HuH-7.5 (cell line): Measurements from ENCODE around the gene MYL4.
"Not testable (repeated sequence)": the region's sequence is repeated elsewhere in the genome, so short reads cannot be mapped to it uniquely, and the experiment has no call there.

Experiments
- DNase-seq: peaks from one replicate; pipeline ENCODE4 v3.0.0; 2011; ENCODE audit warnings: low spot score

MYL4 gene

DNA sequence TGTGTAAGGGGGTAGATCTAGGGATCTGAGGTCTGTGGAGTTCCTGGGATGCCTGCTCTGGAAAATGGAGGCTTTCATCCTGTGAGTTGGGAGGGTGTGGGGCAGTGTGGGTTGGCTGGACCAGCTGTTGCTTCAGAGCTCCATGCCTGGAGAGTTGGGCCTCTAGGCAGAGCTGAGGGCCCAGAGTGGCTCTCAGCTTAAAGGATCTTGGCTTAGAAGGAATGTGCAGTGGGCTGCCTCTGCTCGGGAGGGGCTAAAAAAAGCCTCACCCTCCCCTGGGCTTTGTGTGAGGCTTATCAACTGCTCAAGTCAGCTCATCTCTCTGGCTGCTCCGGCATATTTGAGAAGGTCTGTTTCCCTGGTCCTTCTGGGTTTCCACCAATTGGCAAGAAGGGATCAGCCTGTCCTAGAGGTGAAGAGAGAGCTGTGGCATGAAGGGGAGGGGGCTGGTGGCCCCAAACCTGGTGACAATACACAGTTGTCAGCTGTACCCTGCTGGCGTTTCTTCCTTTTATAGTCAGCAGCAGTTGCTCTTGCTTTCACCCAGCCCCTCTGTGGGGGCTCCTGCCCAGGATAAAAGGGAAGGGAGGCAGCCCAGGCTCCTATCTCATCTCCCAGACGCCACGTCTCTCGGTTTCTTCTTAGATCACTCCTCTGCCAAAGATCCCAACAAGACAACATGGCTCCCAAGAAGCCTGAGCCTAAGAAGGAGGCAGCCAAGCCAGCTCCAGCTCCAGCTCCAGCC is at the start of gene MYL4:
Gene MYL4, plus strand, starts transcription at position 605 of the 745 bp plus-strand sequence. Its CDS starts 75 bp downstream, at position 680.
- DNase-seq, result no peak

DNA sequence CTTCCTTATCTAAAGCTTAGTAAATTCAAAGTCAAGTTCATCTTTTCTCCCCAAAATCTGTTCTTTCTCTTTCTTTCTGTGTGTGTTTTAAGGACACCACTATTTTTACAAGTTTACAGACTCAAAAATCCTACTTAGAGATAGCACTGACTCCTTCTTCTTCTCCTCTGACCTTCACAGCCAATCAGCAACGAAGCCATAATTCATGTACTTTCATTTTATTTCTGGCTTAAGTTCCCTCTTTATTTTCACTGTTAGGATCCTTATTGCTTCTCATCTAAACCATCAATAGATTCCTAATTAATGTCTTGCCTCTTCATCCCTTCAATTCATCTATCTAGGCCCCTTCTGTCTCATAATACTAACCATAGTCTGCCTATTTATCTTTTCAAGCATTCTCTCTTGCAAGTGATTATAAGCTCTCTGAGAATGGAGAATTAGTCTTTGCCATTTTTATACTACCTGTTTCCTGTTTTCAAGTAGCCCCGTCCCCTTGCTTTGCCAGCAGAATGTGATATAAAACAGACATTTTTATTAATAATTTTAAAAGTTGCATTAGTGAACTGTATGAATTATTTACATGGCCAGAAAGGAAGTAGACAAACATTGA is 47.0 kb upstream of the MYL4 start:
- DNase-seq, result no peak

DNA sequence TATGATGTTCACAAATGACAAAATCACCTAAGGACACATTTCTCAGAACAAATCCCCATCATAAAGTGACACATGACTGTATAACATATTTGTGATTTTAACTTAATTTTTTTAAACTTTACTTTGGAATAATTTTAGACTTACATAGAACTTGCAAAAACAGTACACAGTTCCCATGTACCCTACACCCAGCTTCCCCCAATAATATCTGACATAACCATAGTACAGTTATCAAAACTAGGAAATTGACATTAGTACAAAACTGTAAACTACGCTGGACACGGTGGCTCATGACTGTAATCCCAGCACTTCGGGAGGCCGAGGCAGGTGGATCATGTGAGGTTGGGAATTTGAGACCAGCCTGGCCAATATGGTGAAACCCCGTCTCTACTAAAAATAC is 44.9 kb upstream of the MYL4 start:
- no peak for DNase-seq

DNA sequence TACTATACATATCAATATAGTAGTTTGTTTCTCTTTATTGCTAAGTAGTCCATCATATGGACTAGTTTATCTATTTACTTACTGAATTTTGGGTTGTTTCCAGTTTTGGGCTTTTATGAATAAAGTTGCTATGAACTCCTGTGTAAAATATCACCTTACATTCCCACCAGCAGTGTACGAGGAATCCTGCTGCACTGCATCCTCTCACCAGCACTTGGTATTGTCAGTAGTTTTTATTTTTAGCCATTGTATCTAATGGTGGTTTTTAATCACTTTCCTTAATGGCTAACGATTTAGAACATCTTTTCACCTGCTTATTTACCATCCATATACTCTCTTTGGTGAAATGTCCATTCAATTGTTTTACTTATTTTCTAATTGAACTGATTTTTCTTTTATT is 44.0 kb upstream of the MYL4 start:
- DNase-seq, result no peak

DNA sequence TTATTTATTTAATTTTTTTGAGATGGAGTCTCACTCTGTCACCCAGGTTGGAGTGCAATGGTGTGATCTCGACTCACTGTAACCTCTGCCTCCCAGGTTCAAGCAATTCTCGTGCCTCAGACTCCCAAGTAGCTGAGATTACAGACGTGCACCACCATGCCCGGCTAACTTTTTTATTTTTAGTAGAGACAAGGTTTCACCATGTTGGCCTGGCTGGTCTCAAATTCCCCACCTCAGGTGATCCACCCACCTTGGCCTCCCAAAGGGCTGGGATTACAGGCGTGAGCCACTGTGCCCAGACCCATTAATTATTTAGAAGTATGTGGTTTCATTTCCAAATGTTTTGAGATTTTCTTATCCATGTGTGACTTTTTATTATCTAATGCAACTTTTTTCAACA is 42.3 kb upstream of the MYL4 start:
- not testable (repeated sequence) for DNase-seq

DNA sequence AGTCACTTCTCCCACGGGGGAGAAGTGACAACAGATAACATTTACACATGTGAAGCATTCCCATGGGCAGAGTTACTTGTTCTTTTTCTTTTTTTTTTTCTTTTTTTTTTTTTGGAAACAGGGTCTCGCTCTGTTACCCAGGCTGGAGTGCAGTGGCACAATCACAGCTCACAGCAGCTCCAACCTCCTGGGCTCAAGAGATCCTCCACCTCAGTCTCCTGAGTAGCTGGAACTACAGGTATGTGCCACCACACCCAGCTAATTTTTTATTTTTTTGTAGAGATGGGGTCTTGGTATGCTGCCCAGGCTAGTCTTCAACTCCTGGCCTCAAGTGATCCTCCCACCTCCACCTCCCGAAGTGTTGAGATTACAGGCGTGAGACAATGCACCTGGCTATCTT is 40.3 kb upstream of the MYL4 start:
- DNase-seq, result not testable (repeated sequence)

DNA sequence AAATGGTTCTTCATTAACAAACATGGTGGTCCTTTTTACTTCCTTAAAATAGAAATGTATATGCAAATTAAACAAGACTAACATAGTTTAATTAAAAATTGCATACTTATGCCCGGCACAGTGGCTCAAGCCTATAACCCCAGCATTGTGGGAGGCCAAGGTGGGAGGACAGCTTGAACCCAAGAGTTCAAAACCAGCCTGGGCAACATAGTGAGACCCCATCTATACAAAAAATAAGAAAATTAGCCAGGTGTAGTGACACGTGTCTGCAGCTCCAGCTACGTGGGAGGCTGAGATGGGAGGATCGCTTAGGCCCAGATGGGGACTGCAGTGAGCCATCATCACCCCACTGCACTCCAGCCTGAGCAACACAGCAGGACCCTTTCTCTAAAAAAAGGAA is 38.4 kb upstream of the MYL4 start:
- no peak for DNase-seq

DNA sequence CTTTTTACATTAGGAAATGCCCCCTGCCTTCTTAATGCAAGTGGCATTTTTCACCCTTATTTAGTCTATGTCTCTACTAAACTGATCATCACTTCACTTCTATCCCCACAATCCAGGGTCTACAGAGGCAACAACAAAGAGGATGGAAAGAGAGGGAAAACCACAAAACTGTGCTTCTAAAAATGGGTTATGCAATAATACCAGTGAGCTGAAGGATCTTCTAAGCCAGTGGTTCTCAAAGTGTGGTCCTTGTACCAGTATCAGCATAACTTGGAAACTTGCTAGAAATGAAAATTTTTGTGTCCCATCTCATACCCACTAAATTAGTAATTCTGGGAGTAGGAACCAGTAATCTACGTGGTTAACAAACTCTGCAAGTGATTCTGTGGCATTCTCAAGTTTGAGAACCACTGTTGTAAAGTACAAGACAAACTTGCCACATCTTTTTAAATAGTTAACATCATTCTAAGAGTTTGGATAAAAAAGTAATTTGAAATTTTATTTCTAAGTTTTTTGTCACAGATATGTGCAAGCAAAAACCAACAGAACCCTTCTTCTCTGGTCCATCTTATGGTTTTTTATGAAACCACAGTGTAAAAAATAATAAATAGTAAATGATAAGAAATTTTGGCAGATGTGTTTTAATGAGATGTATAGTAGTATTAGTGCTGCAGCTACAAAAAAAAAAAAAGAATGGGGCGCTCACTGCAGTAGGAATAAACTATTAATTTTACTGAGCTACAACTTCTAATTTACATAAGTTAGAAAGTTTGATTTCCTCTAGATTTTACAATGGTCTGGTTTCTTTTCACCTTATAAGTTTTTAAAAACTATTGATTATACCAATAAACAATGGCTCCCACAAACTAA is 36.2 kb upstream of the MYL4 start:
- no peak for DNase-seq

DNA sequence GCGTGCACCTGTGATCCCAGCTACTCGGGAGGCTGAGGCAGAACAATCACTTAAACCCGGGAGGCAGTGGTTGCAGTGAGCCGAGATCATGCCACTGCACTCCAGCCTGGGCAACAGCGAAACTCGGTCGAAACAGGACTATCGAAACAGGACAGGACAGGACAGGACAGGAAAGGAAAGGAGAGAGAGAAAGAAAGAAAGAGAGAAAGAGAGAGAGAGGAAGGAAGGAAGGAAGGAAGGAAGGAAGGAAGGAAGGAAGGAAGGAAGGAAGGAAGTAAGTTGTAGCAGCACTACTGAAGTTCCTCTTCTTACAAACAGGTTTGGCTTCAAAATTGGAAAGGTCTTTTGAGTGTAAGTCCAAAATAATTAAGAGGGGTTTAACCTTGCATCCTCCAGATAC is 34.3 kb upstream of the MYL4 start:
- not testable (repeated sequence) for DNase-seq

DNA sequence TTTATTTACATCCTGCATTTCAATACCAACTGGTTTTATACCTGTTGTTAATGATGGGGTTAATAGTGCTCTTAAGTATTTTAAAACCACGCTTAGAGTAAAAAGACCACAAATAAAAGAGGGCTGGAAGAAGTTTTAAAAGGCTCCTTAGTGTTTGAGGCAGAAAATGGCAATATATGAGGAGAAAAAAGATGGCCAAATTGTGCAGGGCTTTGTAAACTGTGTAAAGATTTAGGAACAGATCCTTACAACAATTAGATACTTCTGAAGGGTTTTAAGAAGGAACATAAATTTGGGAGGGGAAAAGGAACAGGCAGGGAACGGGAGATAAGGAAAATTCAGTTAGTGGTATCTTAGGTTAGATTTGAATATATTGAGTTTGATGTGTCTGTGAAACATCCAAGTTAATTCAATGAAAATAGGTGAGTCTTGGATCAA is 32.7 kb upstream of the MYL4 start:
- DNase-seq, result no peak

DNA sequence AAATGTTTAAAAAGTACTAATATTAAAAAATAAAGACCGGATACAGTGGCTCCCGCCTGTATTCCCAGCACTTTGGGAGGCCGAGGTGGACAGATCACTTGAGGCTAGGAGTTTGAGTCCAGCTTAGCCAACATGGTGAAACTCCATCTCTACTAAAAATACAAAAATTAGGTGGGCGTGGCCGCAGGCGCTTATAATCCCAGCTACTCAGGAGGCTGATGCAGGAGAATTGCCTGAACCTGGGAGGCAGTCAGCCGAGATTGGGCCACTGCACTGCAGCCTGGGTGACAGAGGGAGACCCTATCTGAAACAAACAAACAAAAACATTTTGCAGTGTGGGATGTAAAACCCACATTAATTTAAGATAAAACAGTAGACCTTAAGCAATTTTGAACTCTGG is 31.9 kb upstream of the MYL4 start:
- DNase-seq, result no peak

DNA sequence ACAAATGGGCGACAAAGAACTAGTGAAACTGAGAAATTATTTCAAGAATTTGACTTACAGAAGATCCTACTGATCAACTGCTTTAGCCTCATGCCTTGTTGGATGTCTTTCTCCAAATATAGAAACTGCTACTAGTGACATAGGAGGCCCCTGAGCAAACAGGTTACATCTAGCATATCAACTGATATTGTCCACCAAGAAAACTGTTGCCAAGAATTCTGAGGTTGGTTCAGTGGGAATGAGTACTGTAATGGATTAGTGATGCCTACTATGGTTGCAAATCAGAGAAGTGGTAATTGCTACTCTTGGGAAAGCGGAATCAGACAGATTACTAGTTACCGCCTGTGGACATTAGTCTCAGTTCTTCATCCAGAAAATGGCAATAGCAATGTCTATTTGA is 30.0 kb upstream of the MYL4 start:
- DNase-seq, result no peak

DNA sequence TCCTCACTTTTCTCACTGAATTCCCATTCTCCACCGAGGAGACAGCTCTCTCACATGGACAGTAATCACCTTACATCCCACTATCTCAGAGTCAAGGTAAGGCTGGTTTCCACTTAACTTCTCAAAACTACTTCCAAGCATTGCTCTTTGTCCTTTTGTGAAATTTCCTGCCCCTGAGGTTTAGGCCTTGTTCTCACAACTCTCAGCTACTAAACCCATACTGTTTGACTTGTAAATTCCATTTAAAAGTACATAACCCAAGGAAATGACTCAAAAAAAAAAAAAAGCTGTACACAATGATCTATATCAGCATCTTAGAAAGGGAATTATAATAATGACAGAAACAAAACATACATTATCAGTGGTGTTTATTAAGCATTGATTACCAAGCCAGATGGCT is 28.8 kb upstream of the MYL4 start:
- no peak for DNase-seq

DNA sequence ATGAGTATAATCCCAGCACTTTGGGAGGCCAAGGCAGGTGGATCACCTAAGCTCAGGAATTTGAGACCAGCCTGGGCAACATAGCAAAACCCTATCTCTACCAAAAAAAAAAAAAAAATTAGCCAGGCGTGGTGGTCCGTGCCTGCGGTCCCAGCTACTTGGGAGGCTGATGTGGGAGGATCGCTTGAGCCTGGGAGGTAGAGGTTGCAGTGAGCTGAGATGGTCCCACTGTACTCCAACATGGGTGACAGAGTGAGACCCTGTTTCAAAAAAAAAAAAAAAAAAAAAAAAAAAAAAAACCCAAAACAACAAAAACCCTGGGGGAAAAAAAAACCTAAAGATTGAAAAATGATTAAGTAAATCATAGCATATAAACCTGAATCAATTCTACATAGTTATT is 28.2 kb upstream of the MYL4 start:
- not testable (repeated sequence) for DNase-seq

DNA sequence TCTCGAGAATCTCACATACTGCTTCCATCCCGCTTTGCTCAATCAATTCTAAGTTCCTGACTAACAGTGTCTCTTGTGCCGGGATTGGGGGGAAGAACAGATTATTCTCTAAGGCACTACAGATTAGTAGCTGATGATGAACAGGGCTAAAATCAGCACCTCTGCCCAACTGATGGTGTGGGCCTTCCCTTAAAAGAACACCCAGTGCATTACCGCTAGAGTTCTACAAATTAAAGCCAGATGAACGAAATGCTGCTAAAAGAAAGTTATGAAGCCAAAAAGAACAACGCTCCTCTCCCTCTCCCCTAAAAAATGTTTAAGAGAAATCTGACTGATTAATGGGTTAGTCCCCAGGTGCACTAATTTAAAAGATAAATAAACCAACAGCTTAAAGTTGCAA is 24.5 kb upstream of the MYL4 start:
- no peak for DNase-seq

DNA sequence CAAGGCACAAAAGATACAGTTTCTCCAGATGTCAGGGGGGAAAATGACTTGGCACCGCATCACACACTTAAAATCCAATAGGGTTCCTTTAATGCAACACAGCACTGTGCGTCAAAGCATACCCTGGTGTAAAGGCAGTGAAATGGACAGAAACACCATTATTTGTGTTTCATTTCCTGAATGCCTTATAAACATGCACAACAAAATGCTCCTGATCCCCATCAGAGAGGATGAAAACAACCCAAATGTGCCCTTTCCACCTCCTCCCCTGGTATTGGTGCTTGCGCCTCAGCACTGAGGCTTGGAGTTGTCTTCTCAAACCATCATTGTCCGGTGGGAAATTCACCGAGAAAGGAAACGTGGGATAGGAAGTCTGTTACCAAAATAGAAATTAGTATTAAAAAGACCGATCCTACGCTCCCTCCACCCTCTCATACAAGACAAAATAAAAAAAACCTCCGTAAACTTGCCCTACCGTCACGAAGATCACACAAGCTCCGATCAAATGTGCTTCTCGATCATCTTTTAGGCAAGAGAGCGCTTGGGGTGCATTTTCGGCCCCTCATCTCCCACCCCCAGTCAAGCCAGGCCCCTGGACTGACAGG is 20.8 kb upstream of the MYL4 start:
- no peak for DNase-seq

DNA sequence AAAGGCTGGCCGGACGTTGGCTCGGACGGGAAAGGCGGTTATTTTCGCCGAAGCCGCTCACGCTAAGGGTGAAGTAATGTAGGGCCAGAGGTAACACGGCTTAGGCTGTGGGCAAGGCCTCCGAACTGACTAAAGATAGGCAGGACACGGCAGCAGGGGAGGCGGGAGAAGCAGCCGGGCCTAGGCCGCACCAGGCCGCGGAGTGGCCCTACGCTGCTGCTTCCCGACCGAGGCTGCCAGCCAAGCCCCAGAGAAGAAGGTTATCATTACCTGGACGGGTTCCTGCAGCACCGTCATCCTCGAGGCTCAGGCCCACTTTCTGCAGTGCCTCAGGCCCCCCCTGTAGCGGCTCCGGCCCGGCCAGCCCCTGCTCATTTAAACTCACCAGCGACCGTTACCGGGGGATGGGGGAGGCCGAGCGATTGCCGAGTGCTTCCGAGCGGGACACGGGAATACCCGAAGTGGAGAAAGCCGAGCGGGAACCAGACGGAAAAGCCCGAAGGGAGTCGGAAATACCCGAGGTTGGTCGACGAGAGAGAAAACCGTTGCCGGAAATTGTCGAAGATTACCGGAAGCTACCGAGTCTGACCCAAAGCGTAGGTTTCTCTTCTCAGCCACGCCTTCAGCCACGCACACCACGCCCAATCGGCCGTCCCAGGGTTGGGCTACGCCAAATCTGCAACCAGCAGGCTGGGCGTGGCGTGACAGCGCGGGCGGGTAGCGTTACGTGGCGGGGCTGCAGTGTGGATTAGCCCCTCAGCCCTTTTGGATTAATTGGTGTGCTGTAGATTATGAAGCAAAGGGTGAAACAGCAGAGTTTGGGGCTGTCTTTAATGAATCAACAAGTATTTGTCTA is 20.0 kb upstream of the MYL4 start, which contains the start of gene CDC27:
Gene CDC27, minus strand, starts transcription at position 420 of the 856 bp plus-strand sequence. Its CDS starts 123 bp downstream, at position 297.
- DNase-seq, result peak; percentile 82

DNA sequence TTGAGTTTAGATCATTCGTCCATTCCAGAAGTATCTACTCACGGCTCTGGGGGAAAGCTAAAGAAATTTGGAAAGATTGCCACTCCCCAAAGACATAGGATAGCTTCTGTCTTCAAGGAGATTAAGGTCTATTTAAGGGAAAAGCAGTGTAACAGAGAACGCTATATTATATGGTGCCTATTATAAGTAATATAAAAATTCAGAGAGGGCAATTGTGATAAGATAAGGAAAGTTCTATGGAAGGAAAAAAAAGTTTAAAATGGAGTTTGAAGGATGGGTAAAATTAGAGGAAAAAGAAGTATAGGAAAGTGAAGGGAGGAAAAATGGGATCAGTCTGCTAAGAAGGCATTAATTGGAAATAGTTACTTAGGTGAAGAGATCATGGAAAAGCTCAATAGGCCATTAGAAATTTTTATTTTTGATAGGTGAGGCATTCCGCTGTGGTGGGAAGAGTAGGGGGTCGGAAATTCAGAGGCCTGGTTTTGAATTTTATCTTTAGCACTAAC is 19.4 kb upstream of the MYL4 start:
- no peak for DNase-seq

DNA sequence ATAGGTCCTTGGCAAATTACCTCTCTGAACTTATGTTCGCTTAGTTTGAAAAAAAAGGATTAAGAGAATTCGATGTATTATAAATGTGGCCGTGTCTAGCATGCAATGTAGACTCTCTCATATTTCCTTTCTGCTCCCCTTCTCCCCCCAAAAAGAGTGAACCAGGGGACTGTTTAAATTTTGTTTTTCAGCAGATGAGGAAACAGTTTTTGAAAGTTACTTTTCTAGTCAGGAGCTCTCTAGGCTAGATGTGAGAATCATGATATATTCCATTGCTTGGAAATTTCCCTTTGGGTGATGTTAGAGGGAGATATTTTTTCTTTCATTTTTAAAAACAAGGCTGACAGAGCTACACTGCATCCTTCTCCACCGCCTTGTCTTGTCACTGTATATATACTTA is 18.9 kb upstream of the MYL4 start:
- no peak for DNase-seq

DNA sequence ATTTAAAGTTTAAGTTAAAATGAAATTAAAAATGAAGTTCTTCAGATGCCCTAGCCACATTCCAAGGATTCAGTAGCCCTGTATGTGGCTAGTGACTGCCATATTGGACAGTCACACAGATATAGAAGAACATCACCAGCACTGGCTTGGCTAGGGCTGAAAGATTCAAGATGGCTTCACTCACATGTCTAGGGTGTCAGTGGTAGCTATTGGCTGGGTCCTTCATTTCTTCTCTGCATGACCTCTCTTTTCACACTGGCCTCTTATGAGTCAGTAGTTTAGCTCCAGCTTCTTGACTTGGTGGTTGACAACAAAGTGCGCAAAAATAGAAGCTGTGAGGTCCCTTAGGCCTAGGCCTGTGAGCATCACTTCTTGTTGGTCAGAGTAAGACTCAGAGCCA is 18.4 kb upstream of the MYL4 start:
- no peak for DNase-seq

DNA sequence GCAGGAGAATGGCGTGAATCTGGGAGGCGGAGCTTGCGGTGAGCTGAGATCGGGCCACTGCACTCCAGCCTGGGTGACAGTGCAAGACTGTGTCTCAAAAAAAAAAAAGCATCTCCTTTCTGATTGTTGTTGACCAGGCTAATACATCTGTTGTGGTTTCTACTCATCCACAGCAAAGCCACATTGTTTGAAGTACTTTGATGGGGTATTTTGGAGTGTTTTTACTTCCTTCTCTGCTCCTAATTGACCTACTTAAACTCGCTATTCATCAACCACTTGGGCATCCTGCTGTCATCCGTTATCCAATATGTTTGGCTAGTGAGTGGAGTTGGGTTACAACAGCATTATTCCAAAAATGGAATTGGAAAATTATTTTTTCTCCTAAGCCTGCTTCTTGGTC is 16.6 kb upstream of the MYL4 start:
- no peak for DNase-seq
